Brain microvascular endothelial cell (primary cell): ENCODE results near the gene AEBP1.

ENCODE experiments used
- DNase-seq: peaks from one replicate; pipeline ENCODE4 v3.0.0-alpha.2; 2020
- H3K27ac ChIP-seq: fragments of 250-450 bp; sonication (Bioruptor Pico); 2 replicates; pipeline ENCODE4 v1.5.1; 2020; ENCODE audit warnings: mild to moderate bottlenecking, moderate library complexity
- H3K27me3 ChIP-seq: fragments of 250-450 bp; sonication (Bioruptor Pico); replicated peaks from 2 replicates; pipeline ENCODE4 v1.5.1; 2020; ENCODE audit warnings: mild to moderate bottlenecking
- H3K36me3 ChIP-seq: fragments of 250-450 bp; sonication (Bioruptor Pico); replicated peaks from 2 replicates; pipeline ENCODE4 v1.5.1; 2020; ENCODE audit warnings: mild to moderate bottlenecking
- H3K4me3 ChIP-seq: 2 replicates; pipeline ENCODE4 v1.5.1; 2011; ENCODE audit warnings: low read depth, mild to moderate bottlenecking, control low read depth, low read length, moderate library complexity
- in situ Hi-C: cut with HindIII; loops from 2 replicates; pipeline ENCODE4 v1.10.0; 2017; ENCODE audit warnings: low sequenced_read_pairs, low pct_ligation_motif_present
- TF ChIP-seq, protein P1 (sequence below): IDR thresholded peaks from 2 replicates; pipeline ENCODE4 v1.5.1; 2011; ENCODE audit warnings: low read depth, mild to moderate bottlenecking, moderate library complexity, low read length, control low read depth, inconsistent platforms; ENCODE audit errors: missing control alignments

The AEBP1 gene

DNA sequence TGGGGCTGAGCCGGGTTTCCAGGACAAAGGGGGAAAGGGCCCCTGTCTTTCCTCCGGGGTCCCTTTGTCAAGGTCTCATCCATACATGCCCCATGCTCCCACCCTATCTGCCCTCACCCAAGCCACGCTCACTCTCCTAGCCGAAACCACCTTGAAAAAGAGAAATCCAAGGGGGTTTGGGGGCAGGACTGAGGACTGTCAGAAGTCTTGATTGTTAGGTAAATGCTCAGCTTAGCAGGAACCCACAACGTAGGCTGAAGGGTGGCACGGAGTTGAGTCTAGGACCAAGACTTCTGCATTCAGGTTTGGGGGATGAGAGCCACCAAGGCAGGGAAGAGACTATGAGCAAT is 38.1 kb upstream of the AEBP1 start:
- TF ChIP-seq, protein P1, sequence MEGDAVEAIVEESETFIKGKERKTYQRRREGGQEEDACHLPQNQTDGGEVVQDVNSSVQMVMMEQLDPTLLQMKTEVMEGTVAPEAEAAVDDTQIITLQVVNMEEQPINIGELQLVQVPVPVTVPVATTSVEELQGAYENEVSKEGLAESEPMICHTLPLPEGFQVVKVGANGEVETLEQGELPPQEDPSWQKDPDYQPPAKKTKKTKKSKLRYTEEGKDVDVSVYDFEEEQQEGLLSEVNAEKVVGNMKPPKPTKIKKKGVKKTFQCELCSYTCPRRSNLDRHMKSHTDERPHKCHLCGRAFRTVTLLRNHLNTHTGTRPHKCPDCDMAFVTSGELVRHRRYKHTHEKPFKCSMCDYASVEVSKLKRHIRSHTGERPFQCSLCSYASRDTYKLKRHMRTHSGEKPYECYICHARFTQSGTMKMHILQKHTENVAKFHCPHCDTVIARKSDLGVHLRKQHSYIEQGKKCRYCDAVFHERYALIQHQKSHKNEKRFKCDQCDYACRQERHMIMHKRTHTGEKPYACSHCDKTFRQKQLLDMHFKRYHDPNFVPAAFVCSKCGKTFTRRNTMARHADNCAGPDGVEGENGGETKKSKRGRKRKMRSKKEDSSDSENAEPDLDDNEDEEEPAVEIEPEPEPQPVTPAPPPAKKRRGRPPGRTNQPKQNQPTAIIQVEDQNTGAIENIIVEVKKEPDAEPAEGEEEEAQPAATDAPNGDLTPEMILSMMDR = no peak

DNA sequence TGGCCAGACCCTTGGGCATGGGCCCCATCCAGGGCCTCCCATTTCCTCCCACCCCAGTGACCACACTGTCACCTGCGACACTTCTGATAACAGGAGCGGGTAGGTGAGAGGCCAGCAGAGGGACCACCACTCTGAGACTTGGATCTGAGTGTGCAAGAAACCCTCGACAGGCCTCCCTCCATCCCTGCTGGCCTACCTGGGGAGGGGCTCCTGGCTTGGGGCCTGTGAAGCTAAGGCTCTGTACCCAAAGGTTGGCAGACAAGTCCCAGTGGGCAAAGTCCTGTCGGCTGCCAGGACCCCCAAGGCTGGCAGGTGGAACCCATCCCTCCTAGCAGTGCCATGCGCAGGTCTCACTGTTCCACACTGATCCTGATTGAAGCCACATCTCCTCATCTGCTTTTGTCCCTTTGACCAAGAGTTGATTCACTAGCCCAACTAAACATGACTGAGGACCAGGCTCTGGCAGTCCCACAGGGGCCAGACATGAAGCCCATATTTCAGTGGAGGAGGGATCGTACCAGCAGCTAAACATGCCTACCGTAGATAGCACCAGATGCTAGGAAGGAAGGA is 37.6 kb upstream of the AEBP1 start:
- H3K27me3 ChIP-seq = no peaks in the 10 kb centered on the region
- in situ Hi-C loops = no loop called here
- DNase-seq = no peak
- H3K4me3 ChIP-seq = no peak overlapping the region
- peaks cover 8% of the 10 kb centered on the region for H3K36me3 ChIP-seq
- TF ChIP-seq, protein P1 = no peak
- no peak overlapping the region for H3K27ac ChIP-seq

More for the DNA sequence above, 38.1 kb upstream of the AEBP1 start:
- in situ Hi-C loops = no loop called here
- no peak for DNase-seq
- Histone ChIP-seq H3K36me3 (peaks cover 13% of the 10 kb centered on the region), H3K4me3 (no peak overlapping the region), H3K27me3 (no peaks in the 10 kb centered on the region), H3K27ac (no peak overlapping the region)

DNA sequence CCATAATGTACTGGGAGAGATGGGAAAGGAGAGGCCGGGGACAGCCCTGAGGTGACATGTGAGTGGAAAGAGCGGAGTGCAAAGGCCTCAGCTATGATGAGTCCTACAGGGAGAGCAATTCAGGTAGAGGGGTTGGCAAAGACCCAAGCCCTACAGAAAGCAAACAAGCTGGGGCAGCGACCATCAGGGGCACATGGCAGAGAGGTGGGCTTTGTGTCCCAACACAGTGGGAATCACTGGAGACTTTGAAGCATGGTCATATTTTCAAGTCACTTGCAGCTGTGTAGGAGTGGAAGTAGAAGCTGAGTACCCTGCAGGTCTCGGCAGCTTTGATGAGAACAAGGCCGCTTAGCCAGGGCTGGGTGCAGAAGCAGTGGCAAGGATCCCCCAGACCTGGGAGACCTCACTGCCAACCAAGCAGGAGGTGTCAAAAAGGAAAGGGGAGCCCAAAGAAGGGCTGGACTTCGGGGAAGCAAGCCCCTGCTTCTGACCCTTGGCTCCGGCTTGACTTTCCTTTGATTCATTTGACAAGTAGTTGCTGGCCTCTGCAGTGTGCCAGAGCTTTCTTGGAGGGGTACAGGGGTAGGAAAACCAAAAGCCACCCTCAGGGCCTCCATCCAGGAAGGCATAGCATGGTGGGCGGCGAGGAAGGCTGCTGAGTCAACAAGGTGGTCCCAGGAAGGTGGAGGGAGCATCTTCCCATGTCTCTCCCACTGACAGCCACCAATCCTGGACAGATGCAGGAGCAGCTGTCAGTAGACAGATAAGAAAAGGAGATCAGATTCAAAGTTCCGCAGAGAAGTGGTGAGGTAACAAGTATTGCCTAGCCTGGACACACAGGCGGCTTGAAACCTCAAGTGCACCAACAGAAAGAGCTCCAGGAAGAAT is 36.8 kb upstream of the AEBP1 start:
- no peak for DNase-seq
- Histone ChIP-seq H3K27ac (no peak overlapping the region), H3K27me3 (no peaks in the 10 kb centered on the region), H3K36me3 (peaks cover under 1% of the 10 kb centered on the region), H3K4me3 (no peak overlapping the region)
- in situ Hi-C loops = no loop called here
- TF ChIP-seq, protein P1 = no peak

DNA sequence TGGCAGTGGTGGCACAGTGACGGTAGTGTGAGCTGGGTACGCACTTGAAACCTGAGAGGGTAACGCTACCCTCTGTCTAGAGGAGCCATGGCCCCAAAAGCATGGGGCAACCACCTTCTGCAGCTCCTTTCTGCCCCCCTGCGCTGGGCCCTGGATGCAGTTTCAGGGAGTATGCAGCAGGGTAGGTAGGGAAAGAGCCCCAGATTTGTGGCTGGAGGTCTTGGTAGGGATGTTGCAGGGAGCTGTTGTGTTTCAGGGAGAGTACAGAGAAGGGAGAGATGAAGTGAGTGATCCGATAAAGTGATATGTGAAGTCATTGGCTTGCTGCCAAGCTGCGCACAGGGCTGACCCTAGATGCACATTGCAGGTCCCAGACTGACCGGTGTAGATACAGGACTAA is 36.1 kb upstream of the AEBP1 start:
- in situ Hi-C loops = no loop called here
- TF ChIP-seq, protein P1 = no peak
- no peak overlapping the region for H3K27ac ChIP-seq
- no peak for DNase-seq
- H3K36me3 ChIP-seq = peaks cover 2% of the 10 kb centered on the region
- no peaks in the 10 kb centered on the region for H3K27me3 ChIP-seq
- no peak overlapping the region for H3K4me3 ChIP-seq

DNA sequence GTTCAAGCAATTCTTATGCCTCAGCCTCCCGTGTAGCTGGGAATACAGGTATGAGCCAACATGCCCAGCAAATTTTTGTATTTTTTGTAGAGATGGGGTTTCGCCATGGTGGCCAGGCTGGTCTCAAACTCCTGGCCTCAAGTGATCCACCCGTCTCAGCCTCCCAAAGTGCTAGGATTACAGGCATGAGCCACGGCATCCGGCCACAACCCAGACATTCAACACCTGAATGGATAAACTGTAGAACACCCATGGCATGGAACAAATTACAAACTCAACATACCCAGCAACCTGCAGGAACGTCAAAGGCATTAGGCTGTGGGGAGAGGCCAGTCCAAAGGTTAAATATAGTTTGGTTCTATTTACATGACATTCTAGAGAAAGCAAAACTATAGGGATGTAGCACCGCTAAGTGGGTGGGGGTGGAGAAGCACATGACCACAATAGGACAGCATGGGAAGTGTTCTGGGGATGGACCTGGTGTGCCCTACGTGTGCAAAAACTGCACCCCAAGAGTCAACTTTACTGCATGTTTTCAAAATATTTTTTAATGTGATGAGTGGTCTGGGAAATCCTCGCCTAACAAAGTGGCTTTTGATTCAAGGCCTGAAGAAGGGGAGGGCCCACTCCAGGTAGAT is 32.3 kb upstream of the AEBP1 start:
- peaks cover 15% of the 10 kb centered on the region for H3K36me3 ChIP-seq
- TF ChIP-seq, protein P1 = no peak
- in situ Hi-C loops = no loop called here
- H3K4me3 ChIP-seq = no peak overlapping the region
- no peak overlapping the region for H3K27ac ChIP-seq
- no peaks in the 10 kb centered on the region for H3K27me3 ChIP-seq
- no peak for DNase-seq
